H9 (cell line): ENCODE results near the gene EVL. TPM values are rescaled to one million over a fixed set of nuclear protein-coding genes. Genes with fewer than 3 reads are reported as not detected.

Experiments used
- DNase-seq: peaks from one replicate; pipeline ENCODE4 v3.0.0-alpha.2; 2017
- H2AFZ ChIP-seq: one replicate; pipeline ENCODE4 v1.6.1; 2013; ENCODE audit warnings: mild to moderate bottlenecking, low read length, control low read depth, moderate library complexity
- H2AK5ac ChIP-seq: 2 replicates; pipeline ENCODE4 v1.6.1; 2013; ENCODE audit warnings: low read length, control low read depth, mixed read lengths; ENCODE audit not compliant: insufficient read length
- H2BK120ac ChIP-seq: one replicate; pipeline ENCODE4 v1.6.1; 2013; ENCODE audit warnings: low read depth, mild to moderate bottlenecking, low read length, control low read depth, inconsistent platforms; ENCODE audit not compliant: poor library complexity, severe bottlenecking
- H2BK12ac ChIP-seq: 2 replicates; pipeline ENCODE4 v1.6.1; 2013; ENCODE audit warnings: low read length, control low read depth, mixed read lengths, low read depth; ENCODE audit not compliant: insufficient read length
- H2BK15ac ChIP-seq: 2 replicates; pipeline ENCODE4 v1.6.1; 2013; ENCODE audit warnings: low read depth, low read length, control low read depth
- H2BK20ac ChIP-seq: one replicate; pipeline ENCODE4 v1.6.1; 2013; ENCODE audit warnings: low read depth, mild to moderate bottlenecking, low read length, control low read depth, inconsistent platforms; ENCODE audit not compliant: poor library complexity, severe bottlenecking
- H2BK5ac ChIP-seq: 2 replicates; pipeline ENCODE4 v1.6.1; 2013; ENCODE audit warnings: low read length, control low read depth, mixed read lengths; ENCODE audit not compliant: insufficient read length
- H3K14ac ChIP-seq: 2 replicates; pipeline ENCODE4 v1.6.1; 2013; ENCODE audit warnings: low read length, control low read depth; ENCODE audit not compliant: insufficient read depth
- H3K18ac ChIP-seq: 2 replicates; pipeline ENCODE4 v1.6.1; 2013; ENCODE audit warnings: low read depth, mild to moderate bottlenecking, mixed read lengths, low read length, control low read depth; ENCODE audit not compliant: insufficient read length
- H3K23ac ChIP-seq: 2 replicates; pipeline ENCODE4 v1.6.1; 2013; ENCODE audit warnings: low read length, control low read depth, mixed read lengths, low read depth; ENCODE audit not compliant: insufficient read length
- H3K23me2 ChIP-seq: 2 replicates; pipeline ENCODE4 v1.6.1; 2013; ENCODE audit warnings: low read depth, mild to moderate bottlenecking, mixed read lengths, low read length, control low read depth; ENCODE audit not compliant: insufficient read length, poor library complexity, severe bottlenecking
- H3K27ac ChIP-seq: 2 replicates; pipeline ENCODE4 v1.5.1; 2013; ENCODE audit warnings: low read length, control low read depth, mixed read lengths, low read depth; ENCODE audit not compliant: insufficient read length
- H3K27me3 ChIP-seq: 2 replicates; pipeline ENCODE4 v1.6.1; 2013; ENCODE audit warnings: low read length, control low read depth, inconsistent platforms; ENCODE audit not compliant: insufficient read depth
- H3K4ac ChIP-seq: 2 replicates; pipeline ENCODE4 v1.6.1; 2013; ENCODE audit warnings: low read depth, mild to moderate bottlenecking, control low read depth, inconsistent platforms, low read length, moderate library complexity
- H3K4me1 ChIP-seq: 2 replicates; pipeline ENCODE4 v1.6.1; 2013; ENCODE audit warnings: low read length, control low read depth, inconsistent platforms; ENCODE audit not compliant: insufficient read depth
- H3K4me2 ChIP-seq: 2 replicates; pipeline ENCODE4 v1.6.1; 2013; ENCODE audit warnings: low read length, control low read depth, mixed read lengths; ENCODE audit not compliant: insufficient read length, insufficient read depth
- H3K56ac ChIP-seq: 2 replicates; pipeline ENCODE4 v1.6.1; 2013; ENCODE audit warnings: low read depth, mild to moderate bottlenecking, mixed read lengths, low read length, control low read depth; ENCODE audit not compliant: insufficient read length
- H3K79me1 ChIP-seq: 2 replicates; pipeline ENCODE4 v1.6.1; 2013; ENCODE audit warnings: low read depth, mild to moderate bottlenecking, moderate library complexity, low read length, control low read depth, inconsistent platforms; ENCODE audit not compliant: insufficient read depth, poor library complexity, severe bottlenecking
- H3K79me2 ChIP-seq: 2 replicates; pipeline ENCODE4 v1.6.1; 2013; ENCODE audit warnings: low read length, control low read depth, inconsistent platforms; ENCODE audit not compliant: insufficient read depth
- H3K9ac ChIP-seq: 2 replicates; pipeline ENCODE4 v1.6.1; 2013; ENCODE audit warnings: low read length, control low read depth, mixed read lengths; ENCODE audit not compliant: insufficient read length; ENCODE audit errors: extremely low read depth
- H3K9me3 ChIP-seq: one replicate; pipeline ENCODE4 v1.6.1; 2013; ENCODE audit warnings: low read depth, low read length, inconsistent platforms; ENCODE audit not compliant: control insufficient read depth
- H3T11ph ChIP-seq: one replicate; pipeline ENCODE4 v1.6.1; 2013; ENCODE audit warnings: mild to moderate bottlenecking, low read length, control low read depth, inconsistent platforms
- H4K20me1 ChIP-seq: one replicate; pipeline ENCODE4 v1.6.1; 2013; ENCODE audit not compliant: control insufficient read depth, insufficient read length, insufficient read depth
- H4K5ac ChIP-seq: 2 replicates; pipeline ENCODE4 v1.6.1; 2013; ENCODE audit warnings: low read depth, mild to moderate bottlenecking, mixed read lengths, low read length, control low read depth; ENCODE audit not compliant: insufficient read length
- H4K8ac ChIP-seq: replicated peaks from 2 replicates; pipeline ENCODE4 v1.6.1; 2013; ENCODE audit warnings: low read length, control low read depth, mixed read lengths, low read depth; ENCODE audit not compliant: insufficient read length
- H4K91ac ChIP-seq: 2 replicates; pipeline ENCODE4 v1.6.1; 2013; ENCODE audit warnings: low read depth, mild to moderate bottlenecking, moderate library complexity, mixed read lengths, low read length, control low read depth; ENCODE audit not compliant: insufficient read length
- H3K27ac Mint-ChIP-seq, 3 experiments: 2 replicates in 2 of 3; 3 replicates in 1 of 3; pipeline ENCODE4 v1.8.0; 2020 to 2021; ENCODE audit warnings: mixed read lengths in 3 of 3, mild to moderate bottlenecking in 1 of 3, moderate library complexity in 1 of 3
- H3K27me3 Mint-ChIP-seq: 2 replicates; pipeline ENCODE4 v1.8.0; 2021; ENCODE audit warnings: low read depth, mild to moderate bottlenecking, moderate library complexity, mixed read lengths
- H3K36me3 Mint-ChIP-seq, 3 experiments: 2 replicates in 2 of 3; 3 replicates in 1 of 3; pipeline ENCODE4 v1.8.0; 2020 to 2021; ENCODE audit warnings: low read depth in 3 of 3, mixed read lengths in 3 of 3; ENCODE audit not compliant: insufficient read depth in 1 of 3
- H3K4me1 Mint-ChIP-seq, 2 experiments: 2 replicates each; pipeline ENCODE4 v1.8.0; 2020; ENCODE audit warnings: mixed read lengths in 2 of 2
- H3K4me3 Mint-ChIP-seq, 2 experiments: 2 replicates in 1 of 2; 3 replicates in 1 of 2; pipeline ENCODE4 v1.8.0; 2020 to 2021; ENCODE audit warnings: mild to moderate bottlenecking in 2 of 2, mixed read lengths in 2 of 2, moderate library complexity in 1 of 2
- H3K9me3 Mint-ChIP-seq, 2 experiments: 2 replicates in 1 of 2; 3 replicates in 1 of 2; pipeline ENCODE4 v1.8.0; 2020; ENCODE audit warnings: mild to moderate bottlenecking in 2 of 2, mixed read lengths in 2 of 2, moderate library complexity in 1 of 2
- CTCF ChIP-seq: fragments of 200-600 bp; sonication (generic); conservative IDR thresholded peaks from 3 replicates; pipeline ENCODE4 v1.8.0; 2021; ENCODE audit warnings: antibody characterized with exemption, mild to moderate bottlenecking
- WGBS: extraction: QIAGEN DNeasy Blood & Tissue Kit; methylation state at CpG from one replicate; pipeline ENCODE4 v1.1.7; 2013; ENCODE audit warnings: missing lambda C conversion rate, low lambda C conversion rate, mixed read lengths; ENCODE audit not compliant: insufficient read length; ENCODE audit errors: extremely low coverage; 5-methylcytosine and 5-hydroxymethylcytosine counted together
- total RNA-seq: library from RNA; stranded (reverse); gene quantifications from 2 replicates; pipeline ENCODE4 v1.2.1, GENCODE V29; 2021

Gene EVL
- total RNA-seq, 1 experiment from 2014 or later, result 53.2 TPM

GRCh38 chr14:100187247-100187833, 122.1 kb downstream of the EVL start:
- no CpG with 5 or more reads among the region's 12 CpGs for WGBS

More at GRCh38 chr14:100187247-100187833, 122.1 kb downstream of the EVL start:
- H3K79me1 ChIP-seq, result no peaks in the 10 kb centered on the region
- H4K5ac ChIP-seq, result no peak overlapping the region
- no peaks in the 10 kb centered on the region for H3K27me3 ChIP-seq
- no peak overlapping the region for H3K27ac ChIP-seq
- no peak overlapping the region for H3K4me2 ChIP-seq
- H2BK5ac ChIP-seq, result no peak overlapping the region
- no peak overlapping the region for H3K27ac Mint-ChIP-seq
- no peaks in the 10 kb centered on the region; the same call in 1 of the 2 replicates for H3K4me1 ChIP-seq
- peaks cover 0 to 5% (median 0%) of the 10 kb centered on the region in 3 experiments; a peak in 1 of 7 replicates for H3K36me3 Mint-ChIP-seq
- H2AFZ ChIP-seq, result no peak overlapping the region
- no peak overlapping the region for H2AK5ac ChIP-seq
- no peak overlapping the region for H2BK20ac ChIP-seq
- H3K27me3 Mint-ChIP-seq, result peaks cover 1% of the 10 kb centered on the region
- TF ChIP-seq CTCF, result no peak
- no peak overlapping the region for H3K14ac ChIP-seq
- H4K91ac ChIP-seq, result no peak overlapping the region
- no peak overlapping the region for H2BK12ac ChIP-seq
- H3K79me2 ChIP-seq, result no peaks in the 10 kb centered on the region
- H3K4me3 Mint-ChIP-seq, result no peak overlapping the region
- no peak overlapping the region for H2BK15ac ChIP-seq
- H3K9me3 ChIP-seq, result no peaks in the 10 kb centered on the region
- no peaks in the 10 kb centered on the region for H3K23me2 ChIP-seq
- H3K4ac ChIP-seq, result no peak overlapping the region
- no peak overlapping the region for H2BK120ac ChIP-seq
- H3K9me3 Mint-ChIP-seq, result peaks cover 5 to 6% of the 10 kb centered on the region in 2 experiments; a peak in 3 of 5 replicates
- peaks cover 0 to 5% of the 10 kb centered on the region in 2 experiments; a peak in 2 of 4 replicates for H3K4me1 Mint-ChIP-seq
- H3K23ac ChIP-seq, result no peak overlapping the region
- H3K18ac ChIP-seq, result no peak overlapping the region
- H3K56ac ChIP-seq, result no peak overlapping the region
- DNase-seq, result no peak
- H3K9ac ChIP-seq, result no peak overlapping the region
- H4K8ac ChIP-seq, result no peak overlapping the region
- H4K20me1 ChIP-seq, result no peaks in the 10 kb centered on the region
- H3T11ph ChIP-seq, result no peak overlapping the region
